Ovary (tissue), 9 donors: ENCODE data around the gene CBX2. TPM values are rescaled to one million over a fixed set of nuclear protein-coding genes. Genes with fewer than 3 reads are reported as not detected.

Experiments used
- DNase-seq, 5 donors: peaks; one replicate each; pipeline ENCODE4 v3.0.0-alpha.2; 2019 to 2020
- H3K27ac ChIP-seq, 2 donors: fragments of 200-600 bp; one replicate each; pipeline versions ENCODE4 v1.5.1 to v1.8.0; 2019 to 2022
- H3K27me3 ChIP-seq: fragments of 200-600 bp; one replicate; pipeline ENCODE4 v1.8.0; 2022
- H3K36me3 ChIP-seq: fragments of 200-600 bp; sonication (generic); one replicate; pipeline ENCODE4 v1.5.1; 2019
- H3K4me1 ChIP-seq: one replicate; pipeline ENCODE4 v1.8.1; 2013; ENCODE audit warnings: mild to moderate bottlenecking, moderate library complexity; ENCODE audit not compliant: insufficient read depth
- H3K4me3 ChIP-seq: fragments of 200-600 bp; sonication (generic); one replicate; pipeline ENCODE4 v1.5.1; 2017
- H3K9me3 ChIP-seq, 2 donors: fragments of 200-600 bp in 1 of 2; sonication (generic) in 1 of 2; one replicate each; pipeline versions ENCODE4 v1.5.1 to v1.8.1; 2013 to 2019; ENCODE audit warnings: mild to moderate bottlenecking in 1 of 2, moderate library complexity in 1 of 2
- EP300 ChIP-seq: sonication (generic); formaldehyde crosslinking; IDR thresholded peaks from one replicate; pipeline ENCODE4 v1.6.1; 2017; ENCODE audit warnings: antibody characterized with exemption
- POLR2A ChIP-seq: fragments of 450-650 bp; IDR thresholded peaks from one replicate; pipeline ENCODE4 v1.6.1; 2017; ENCODE audit warnings: antibody characterized with exemption, mild to moderate bottlenecking, moderate library complexity
- WGBS, 3 donors: extraction: QIAGEN DNeasy Blood & Tissue Kit in 1 of 3; methylation state at CpG; one replicate each; pipeline versions ENCODE4 v1.1.5 to v1.1.7; 2013 to 2017; 5-methylcytosine and 5-hydroxymethylcytosine counted together
- intact Hi-C, 4 donors: fragments of 100-400 bp; cut with DNase I; formaldehyde crosslinking; loops; one replicate each; pipeline versions ENCODE4 v1.11.0 to v1.15.1; 2022 to 2023
- polyA plus RNA-seq, 2 donors: library from polyadenylated mRNA; stranded (reverse); fragments of 200-250 nt in 1 of 2; fragments of 350-450 nt in 1 of 2; fragmentation: Illumina TruSeq in 1 of 2; extraction: RNeasy Lipid Tissue Mini Kit (QIAGEN cat#74804) in 1 of 2; gene quantifications; one replicate each; pipeline ENCODE4 v1.2.3, GENCODE V29; 2013 to 2014
- total RNA-seq, 7 donors: library from RNA; depleted of rRNA in 2 of 7; stranded (reverse); fragments of >200 nt in 2 of 7; fragmentation: NEBNext Ultra II Directional in 3 of 7; extraction: Animal tissue kit (Norgen Biotek cat#: 25700) in 3 of 7; gene quantifications; one replicate each; pipeline versions ENCODE4 v1.1.0 to v1.2.4, GENCODE V29; 2016 to 2023
- TF ChIP-seq, protein P1 (sequence below), 3 donors: fragments of 450-650 bp in 2 of 3; fragments of 200-600 bp in 1 of 3; IDR thresholded peaks; one replicate each; pipeline versions ENCODE4 v1.5.1 to v1.8.0; 2016 to 2022; ENCODE audit warnings: antibody characterized with exemption in 3 of 3, mild to moderate bottlenecking in 1 of 3
- donor health status: DM: no; HTN: no; CAD: no; lungs with moderate emphysema.
- donor health status: DM: no; HTN: no; CAD: no.
- donor health status: Bipolar disorder and iron deficiency.
- donor health status: DM: yes; HTN: yes; CAD: no.
- donor health status: DM: no; HTN: no; CAD: no.
- donor health status: DM: yes; HTN: yes; CAD: no.

Gene CBX2
- total and polyA plus RNA-seq, 9 donors: 0.92 to 5.7 (median 4.7) TPM

DNA sequence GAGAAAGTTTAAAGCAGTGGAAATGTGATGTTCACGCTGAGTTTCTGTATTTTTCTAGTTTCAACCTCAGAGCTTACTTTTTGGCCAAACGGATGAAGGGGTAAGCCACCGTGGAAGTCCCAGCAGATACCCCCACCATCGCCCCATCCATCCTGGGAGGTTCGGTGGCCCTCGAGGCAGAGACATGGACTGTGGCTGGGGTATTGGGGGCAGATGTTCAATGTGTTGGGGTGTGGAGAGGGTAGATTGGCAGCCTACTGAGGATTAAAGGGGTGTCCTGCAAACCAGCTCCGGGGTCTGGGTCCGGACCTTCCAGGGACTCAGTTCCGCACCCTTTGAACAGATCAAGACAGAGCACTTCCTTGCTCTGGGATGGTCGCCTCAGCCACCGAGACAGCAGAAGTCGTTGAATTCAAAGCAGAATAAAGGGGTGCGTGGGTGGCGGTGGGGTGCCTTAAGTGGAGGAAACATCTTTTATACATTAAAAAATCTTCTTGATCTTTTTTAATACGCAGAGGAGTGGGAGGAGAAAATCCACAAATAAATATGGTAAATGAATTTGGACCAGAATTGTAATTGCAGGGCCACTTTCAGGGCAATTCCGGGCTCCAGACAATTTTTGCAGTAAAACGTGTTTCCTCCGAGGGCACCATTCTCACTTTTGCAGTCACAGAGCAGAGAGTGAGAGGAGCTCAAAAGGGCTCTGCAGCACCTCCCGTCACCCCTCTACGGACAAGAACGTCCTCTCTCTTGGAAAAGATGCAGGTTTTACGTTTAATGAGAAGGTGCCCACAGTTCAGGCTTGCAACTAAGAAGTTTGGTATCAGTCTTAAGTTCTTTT, 27.1 kb downstream of the CBX2 start:
- Histone ChIP-seq H3K27ac (no peak overlapping the region), H3K4me3 (no peak overlapping the region), H3K4me1 (no peaks in the 10 kb centered on the region), H3K9me3 (no peaks in the 10 kb centered on the region), H3K27me3 (peaks cover 34% of the 10 kb centered on the region), H3K36me3 (no peaks in the 10 kb centered on the region)
- DNase-seq: no peak
- intact Hi-C loops: no loop called here
- TF ChIP-seq POLR2A (no peak), EP300 (no peak)
- TF ChIP-seq, protein P1, sequence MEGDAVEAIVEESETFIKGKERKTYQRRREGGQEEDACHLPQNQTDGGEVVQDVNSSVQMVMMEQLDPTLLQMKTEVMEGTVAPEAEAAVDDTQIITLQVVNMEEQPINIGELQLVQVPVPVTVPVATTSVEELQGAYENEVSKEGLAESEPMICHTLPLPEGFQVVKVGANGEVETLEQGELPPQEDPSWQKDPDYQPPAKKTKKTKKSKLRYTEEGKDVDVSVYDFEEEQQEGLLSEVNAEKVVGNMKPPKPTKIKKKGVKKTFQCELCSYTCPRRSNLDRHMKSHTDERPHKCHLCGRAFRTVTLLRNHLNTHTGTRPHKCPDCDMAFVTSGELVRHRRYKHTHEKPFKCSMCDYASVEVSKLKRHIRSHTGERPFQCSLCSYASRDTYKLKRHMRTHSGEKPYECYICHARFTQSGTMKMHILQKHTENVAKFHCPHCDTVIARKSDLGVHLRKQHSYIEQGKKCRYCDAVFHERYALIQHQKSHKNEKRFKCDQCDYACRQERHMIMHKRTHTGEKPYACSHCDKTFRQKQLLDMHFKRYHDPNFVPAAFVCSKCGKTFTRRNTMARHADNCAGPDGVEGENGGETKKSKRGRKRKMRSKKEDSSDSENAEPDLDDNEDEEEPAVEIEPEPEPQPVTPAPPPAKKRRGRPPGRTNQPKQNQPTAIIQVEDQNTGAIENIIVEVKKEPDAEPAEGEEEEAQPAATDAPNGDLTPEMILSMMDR (IDR thresholded peaks at IDR 0.05): no peak
- 12 to 16% (median 13%) methylated on average over 22 of the region's 22 CpGs for WGBS, 3 donors

DNA sequence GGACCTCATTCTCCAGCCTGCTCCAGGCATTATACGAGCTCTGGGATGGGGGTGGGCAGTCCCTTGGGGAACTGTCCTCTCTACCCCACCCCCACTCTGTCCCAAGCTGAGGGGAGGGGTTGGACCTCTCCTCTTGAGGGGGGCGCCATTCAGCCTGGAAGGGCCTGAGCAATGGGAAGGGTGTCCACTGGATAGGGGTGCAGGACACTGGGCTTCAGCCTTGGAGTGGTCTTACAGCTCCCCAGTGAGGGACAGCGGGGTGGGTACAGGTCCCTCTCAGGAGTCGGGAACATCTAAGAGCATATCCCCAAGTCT, 28.5 kb downstream of the CBX2 start:
- DNase-seq: no peak
- Histone ChIP-seq H3K27ac (no peak overlapping the region), H3K9me3 (no peaks in the 10 kb centered on the region), H3K27me3 (peaks cover 32% of the 10 kb centered on the region), H3K4me3 (no peak overlapping the region), H3K36me3 (no peaks in the 10 kb centered on the region), H3K4me1 (no peaks in the 10 kb centered on the region)
- TF ChIP-seq, protein P1 (IDR thresholded peaks at IDR 0.05): no peak
- no peak for TF ChIP-seq POLR2A
- TF ChIP-seq EP300: no peak
- WGBS, 3 donors: 14 to 25% (median 20%) methylated on average over 4 of the region's 4 CpGs
- intact Hi-C loops: no loop called here

DNA sequence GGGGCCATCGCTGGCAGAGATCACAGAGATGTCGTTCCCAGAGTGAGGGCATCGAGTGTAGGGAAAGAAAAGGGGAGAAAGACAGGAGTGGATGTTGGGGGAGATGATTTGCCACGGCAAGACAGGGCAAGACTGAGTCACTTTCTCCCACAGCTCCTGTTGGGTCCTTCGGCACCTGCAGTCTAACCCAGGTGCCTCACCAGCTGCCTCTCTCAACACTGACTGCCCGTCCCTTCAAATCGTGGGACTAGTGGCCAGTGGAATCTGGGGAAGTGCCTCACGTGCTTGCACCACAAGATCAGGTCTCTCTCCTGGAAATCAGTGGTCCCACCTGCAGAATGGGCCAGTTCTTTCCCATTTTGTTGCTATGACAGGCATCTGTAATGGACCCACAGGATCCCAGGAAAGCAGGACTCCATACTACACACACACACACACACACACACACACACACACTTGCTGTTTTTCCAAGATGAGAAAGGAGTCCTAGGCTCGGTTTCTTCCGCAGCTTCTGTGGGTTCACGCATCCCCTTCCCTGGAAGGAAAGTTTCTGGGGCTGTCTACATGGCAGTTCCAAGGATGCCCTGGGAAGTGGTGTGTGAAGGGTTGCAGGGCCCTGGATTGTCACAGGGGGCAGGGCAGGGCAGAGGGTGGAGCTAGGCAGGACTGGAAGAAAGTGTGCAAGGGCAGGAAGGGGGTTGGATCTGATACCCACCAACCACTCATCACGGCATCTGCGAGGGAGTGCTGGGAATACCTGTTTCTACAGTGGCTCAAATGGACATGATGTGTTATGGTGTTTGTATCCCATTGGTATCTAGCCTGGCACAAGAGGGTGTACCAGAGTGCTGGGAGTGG, 29.1 kb downstream of the CBX2 start:
- Histone ChIP-seq H3K27ac (no peak overlapping the region), H3K36me3 (no peaks in the 10 kb centered on the region), H3K4me1 (no peaks in the 10 kb centered on the region), H3K4me3 (no peak overlapping the region), H3K9me3 (no peaks in the 10 kb centered on the region), H3K27me3 (peaks cover 33% of the 10 kb centered on the region)
- WGBS, 3 donors: 21 to 28% (median 22%) methylated on average over 13 of the region's 13 CpGs
- no peak for DNase-seq
- intact Hi-C loops: no loop called here
- TF ChIP-seq EP300 (no peak), POLR2A (no peak)
- TF ChIP-seq, protein P1 (IDR thresholded peaks at IDR 0.05): no peak

DNA sequence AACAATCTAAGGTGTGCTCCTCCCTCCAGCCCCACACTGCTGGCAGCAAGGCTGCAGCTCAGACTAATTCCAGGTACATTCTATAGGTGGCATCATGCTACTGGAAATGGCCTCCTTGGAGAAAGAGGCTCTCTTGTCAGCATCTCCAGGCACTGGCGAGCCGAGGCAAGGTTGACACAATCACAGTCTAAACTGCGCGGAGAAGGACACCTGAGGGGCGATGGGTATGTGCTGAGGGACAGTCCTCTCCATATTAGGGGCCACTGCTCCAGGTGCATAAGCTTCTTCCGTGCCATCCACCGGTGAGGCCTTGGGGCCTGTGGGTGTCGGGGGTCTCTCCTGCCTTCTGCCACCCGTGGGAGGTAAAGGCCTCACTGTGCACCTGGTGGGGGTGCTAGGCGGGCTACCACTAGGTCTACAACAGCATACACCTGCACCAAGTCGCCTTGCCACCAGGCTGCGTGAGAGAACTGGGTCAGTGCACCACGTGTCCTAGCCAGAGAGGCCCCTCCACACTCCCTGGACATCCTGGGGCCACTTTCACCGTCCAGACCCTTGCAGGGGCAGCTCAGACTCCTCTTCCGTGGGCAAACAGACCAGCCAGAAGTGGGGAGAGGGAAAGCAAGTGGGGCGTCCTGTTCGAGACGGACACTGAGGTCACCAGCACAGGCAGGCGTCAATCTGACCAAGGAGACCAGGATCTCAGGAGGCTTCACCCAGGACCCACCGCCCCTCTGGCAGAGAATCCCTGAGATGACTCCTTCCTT, 31.0 kb downstream of the CBX2 start:
- intact Hi-C loops: no loop called here
- no peak overlapping the region for H3K27ac ChIP-seq
- DNase-seq: no peak
- 14 to 22% (median 18%) methylated on average over 20 of the region's 20 CpGs for WGBS, 3 donors
- H3K4me1 ChIP-seq: no peaks in the 10 kb centered on the region
- peaks cover 26% of the 10 kb centered on the region for H3K27me3 ChIP-seq
- no peak for TF ChIP-seq EP300
- TF ChIP-seq POLR2A: no peak
- TF ChIP-seq, protein P1 (IDR thresholded peaks at IDR 0.05): no peak
- no peaks in the 10 kb centered on the region for H3K36me3 ChIP-seq
- no peaks in the 10 kb centered on the region for H3K9me3 ChIP-seq
- H3K4me3 ChIP-seq: no peak overlapping the region
